H9 (cell line): Measurements from ENCODE around the gene TCFL5. TPM values are rescaled to one million over a fixed set of nuclear protein-coding genes. Genes with fewer than 3 reads are reported as not detected.
A peak's percentile ranks its signal among the peaks of the same experiment; 100 is the strongest.

ENCODE experiments used
- DNase-seq: peaks from one replicate; pipeline ENCODE4 v3.0.0-alpha.2; 2017
- H2AFZ ChIP-seq: one replicate; pipeline ENCODE4 v1.6.1; 2013; ENCODE audit warnings: mild to moderate bottlenecking, low read length, control low read depth, moderate library complexity
- H2AK5ac ChIP-seq: 2 replicates; pipeline ENCODE4 v1.6.1; 2013; ENCODE audit warnings: low read length, control low read depth, mixed read lengths; ENCODE audit not compliant: insufficient read length
- H2BK120ac ChIP-seq: one replicate; pipeline ENCODE4 v1.6.1; 2013; ENCODE audit warnings: low read depth, mild to moderate bottlenecking, low read length, control low read depth, inconsistent platforms; ENCODE audit not compliant: poor library complexity, severe bottlenecking
- H2BK12ac ChIP-seq: 2 replicates; pipeline ENCODE4 v1.6.1; 2013; ENCODE audit warnings: low read length, control low read depth, mixed read lengths, low read depth; ENCODE audit not compliant: insufficient read length
- H2BK15ac ChIP-seq: 2 replicates; pipeline ENCODE4 v1.6.1; 2013; ENCODE audit warnings: low read depth, low read length, control low read depth
- H2BK20ac ChIP-seq: one replicate; pipeline ENCODE4 v1.6.1; 2013; ENCODE audit warnings: low read depth, mild to moderate bottlenecking, low read length, control low read depth, inconsistent platforms; ENCODE audit not compliant: poor library complexity, severe bottlenecking
- H2BK5ac ChIP-seq: 2 replicates; pipeline ENCODE4 v1.6.1; 2013; ENCODE audit warnings: low read length, control low read depth, mixed read lengths; ENCODE audit not compliant: insufficient read length
- H3K14ac ChIP-seq: 2 replicates; pipeline ENCODE4 v1.6.1; 2013; ENCODE audit warnings: low read length, control low read depth; ENCODE audit not compliant: insufficient read depth
- H3K18ac ChIP-seq: 2 replicates; pipeline ENCODE4 v1.6.1; 2013; ENCODE audit warnings: low read depth, mild to moderate bottlenecking, mixed read lengths, low read length, control low read depth; ENCODE audit not compliant: insufficient read length
- H3K23ac ChIP-seq: 2 replicates; pipeline ENCODE4 v1.6.1; 2013; ENCODE audit warnings: low read length, control low read depth, mixed read lengths, low read depth; ENCODE audit not compliant: insufficient read length
- H3K23me2 ChIP-seq: 2 replicates; pipeline ENCODE4 v1.6.1; 2013; ENCODE audit warnings: low read depth, mild to moderate bottlenecking, mixed read lengths, low read length, control low read depth; ENCODE audit not compliant: insufficient read length, poor library complexity, severe bottlenecking
- H3K27ac ChIP-seq: 2 replicates; pipeline ENCODE4 v1.5.1; 2013; ENCODE audit warnings: low read length, control low read depth, mixed read lengths, low read depth; ENCODE audit not compliant: insufficient read length
- H3K27me3 ChIP-seq: 2 replicates; pipeline ENCODE4 v1.6.1; 2013; ENCODE audit warnings: low read length, control low read depth, inconsistent platforms; ENCODE audit not compliant: insufficient read depth
- H3K4ac ChIP-seq: 2 replicates; pipeline ENCODE4 v1.6.1; 2013; ENCODE audit warnings: low read depth, mild to moderate bottlenecking, control low read depth, inconsistent platforms, low read length, moderate library complexity
- H3K4me1 ChIP-seq: 2 replicates; pipeline ENCODE4 v1.6.1; 2013; ENCODE audit warnings: low read length, control low read depth, inconsistent platforms; ENCODE audit not compliant: insufficient read depth
- H3K4me2 ChIP-seq: 2 replicates; pipeline ENCODE4 v1.6.1; 2013; ENCODE audit warnings: low read length, control low read depth, mixed read lengths; ENCODE audit not compliant: insufficient read length, insufficient read depth
- H3K56ac ChIP-seq: 2 replicates; pipeline ENCODE4 v1.6.1; 2013; ENCODE audit warnings: low read depth, mild to moderate bottlenecking, mixed read lengths, low read length, control low read depth; ENCODE audit not compliant: insufficient read length
- H3K79me1 ChIP-seq: 2 replicates; pipeline ENCODE4 v1.6.1; 2013; ENCODE audit warnings: low read depth, mild to moderate bottlenecking, moderate library complexity, low read length, control low read depth, inconsistent platforms; ENCODE audit not compliant: insufficient read depth, poor library complexity, severe bottlenecking
- H3K79me2 ChIP-seq: 2 replicates; pipeline ENCODE4 v1.6.1; 2013; ENCODE audit warnings: low read length, control low read depth, inconsistent platforms; ENCODE audit not compliant: insufficient read depth
- H3K9ac ChIP-seq: 2 replicates; pipeline ENCODE4 v1.6.1; 2013; ENCODE audit warnings: low read length, control low read depth, mixed read lengths; ENCODE audit not compliant: insufficient read length; ENCODE audit errors: extremely low read depth
- H3K9me3 ChIP-seq: one replicate; pipeline ENCODE4 v1.6.1; 2013; ENCODE audit warnings: low read depth, low read length, inconsistent platforms; ENCODE audit not compliant: control insufficient read depth
- H3T11ph ChIP-seq: one replicate; pipeline ENCODE4 v1.6.1; 2013; ENCODE audit warnings: mild to moderate bottlenecking, low read length, control low read depth, inconsistent platforms
- H4K20me1 ChIP-seq: one replicate; pipeline ENCODE4 v1.6.1; 2013; ENCODE audit not compliant: control insufficient read depth, insufficient read length, insufficient read depth
- H4K5ac ChIP-seq: 2 replicates; pipeline ENCODE4 v1.6.1; 2013; ENCODE audit warnings: low read depth, mild to moderate bottlenecking, mixed read lengths, low read length, control low read depth; ENCODE audit not compliant: insufficient read length
- H4K8ac ChIP-seq: replicated peaks from 2 replicates; pipeline ENCODE4 v1.6.1; 2013; ENCODE audit warnings: low read length, control low read depth, mixed read lengths, low read depth; ENCODE audit not compliant: insufficient read length
- H4K91ac ChIP-seq: 2 replicates; pipeline ENCODE4 v1.6.1; 2013; ENCODE audit warnings: low read depth, mild to moderate bottlenecking, moderate library complexity, mixed read lengths, low read length, control low read depth; ENCODE audit not compliant: insufficient read length
- H3K27ac Mint-ChIP-seq, 3 experiments: 2 replicates in 2 of 3; 3 replicates in 1 of 3; pipeline ENCODE4 v1.8.0; 2020 to 2021; ENCODE audit warnings: mixed read lengths in 3 of 3, mild to moderate bottlenecking in 1 of 3, moderate library complexity in 1 of 3
- H3K27me3 Mint-ChIP-seq: 2 replicates; pipeline ENCODE4 v1.8.0; 2021; ENCODE audit warnings: low read depth, mild to moderate bottlenecking, moderate library complexity, mixed read lengths
- H3K36me3 Mint-ChIP-seq, 3 experiments: 2 replicates in 2 of 3; 3 replicates in 1 of 3; pipeline ENCODE4 v1.8.0; 2020 to 2021; ENCODE audit warnings: low read depth in 3 of 3, mixed read lengths in 3 of 3; ENCODE audit not compliant: insufficient read depth in 1 of 3
- H3K4me1 Mint-ChIP-seq, 2 experiments: 2 replicates each; pipeline ENCODE4 v1.8.0; 2020; ENCODE audit warnings: mixed read lengths in 2 of 2
- H3K4me3 Mint-ChIP-seq, 2 experiments: 2 replicates in 1 of 2; 3 replicates in 1 of 2; pipeline ENCODE4 v1.8.0; 2020 to 2021; ENCODE audit warnings: mild to moderate bottlenecking in 2 of 2, mixed read lengths in 2 of 2, moderate library complexity in 1 of 2
- H3K9me3 Mint-ChIP-seq, 2 experiments: 2 replicates in 1 of 2; 3 replicates in 1 of 2; pipeline ENCODE4 v1.8.0; 2020; ENCODE audit warnings: mild to moderate bottlenecking in 2 of 2, mixed read lengths in 2 of 2, moderate library complexity in 1 of 2
- CTCF ChIP-seq: fragments of 200-600 bp; sonication (generic); conservative IDR thresholded peaks from 3 replicates; pipeline ENCODE4 v1.8.0; 2021; ENCODE audit warnings: antibody characterized with exemption, mild to moderate bottlenecking
- WGBS: extraction: QIAGEN DNeasy Blood & Tissue Kit; methylation state at CpG from one replicate; pipeline ENCODE4 v1.1.7; 2013; ENCODE audit warnings: missing lambda C conversion rate, low lambda C conversion rate, mixed read lengths; ENCODE audit not compliant: insufficient read length; ENCODE audit errors: extremely low coverage; 5-methylcytosine and 5-hydroxymethylcytosine counted together
- total RNA-seq: library from RNA; stranded (reverse); gene quantifications from 2 replicates; pipeline ENCODE4 v1.2.1, GENCODE V29; 2021

The TCFL5 gene
- total RNA-seq, 1 experiment from 2014 or later: 16.4 TPM

GRCh38 chr20:62793757-62794006, 67.9 kb downstream of the TCFL5 start:
- peaks cover 4% of the 10 kb centered on the region for H3K23me2 ChIP-seq
- no peaks in the 10 kb centered on the region for H3K27me3 ChIP-seq
- no peak overlapping the region for H2BK20ac ChIP-seq
- H2BK120ac ChIP-seq: no peak overlapping the region
- H4K8ac ChIP-seq: no peak overlapping the region
- no peak overlapping the region for H3K23ac ChIP-seq
- no peak for TF ChIP-seq CTCF
- no peak overlapping the region for H2AK5ac ChIP-seq
- H3K79me2 ChIP-seq: no peaks in the 10 kb centered on the region
- no peaks in the 10 kb centered on the region for H3K79me1 ChIP-seq
- DNase-seq: no peak
- H3K14ac ChIP-seq: no peak overlapping the region
- H2BK15ac ChIP-seq: no peak overlapping the region
- Mint-ChIP-seq H3K36me3 (peaks cover 8 to 12% (median 9%) of the 10 kb centered on the region in 3 experiments), H3K27ac (no peak overlapping the region; a peak in 1 of 7 replicates), H3K4me1 (peaks cover 13 to 22% of the 10 kb centered on the region in 2 experiments), H3K27me3 (peaks cover 30% of the 10 kb centered on the region), H3K4me3 (peak overlapping the region; percentile 38 to 65; a peak in 4 of 5 replicates), H3K9me3 (no peaks in the 10 kb centered on the region; a peak in 1 of 5 replicates)
- H3K56ac ChIP-seq: no peak overlapping the region
- H2AFZ ChIP-seq: no peak overlapping the region
- H3K4me2 ChIP-seq: peak overlapping the region; percentile 20
- H4K91ac ChIP-seq: no peak overlapping the region
- H2BK12ac ChIP-seq: no peak overlapping the region
- H3K18ac ChIP-seq: no peak overlapping the region
- H3K27ac ChIP-seq: no peak overlapping the region
- H3K9ac ChIP-seq: no peak overlapping the region
- no CpG with 5 or more reads among the region's 7 CpGs for WGBS
- no peaks in the 10 kb centered on the region for H3K9me3 ChIP-seq
- H4K5ac ChIP-seq: no peak overlapping the region
- no peak overlapping the region for H3K4ac ChIP-seq
- H2BK5ac ChIP-seq: no peak overlapping the region
- H3T11ph ChIP-seq: no peak overlapping the region
- H4K20me1 ChIP-seq: no peaks in the 10 kb centered on the region
- no peaks in the 10 kb centered on the region for H3K4me1 ChIP-seq
